Measurements from ENCODE around the gene SSTR3.

GRCh38 chr22:37245740-37246139 lies 33.5 kb upstream of the SSTR3 start:
- TF ChIP-seq EZH2phosphoT487 (IDR thresholded peaks at IDR 0.05; ENCODE audit: borderline replicate concordance, low read depth, low read length) (no peak), CTCF (conservative IDR thresholded peaks at IDR 0.05; ENCODE audit: low read length) (no peak)

All from OCI-LY7 (cell line).